HG03159 (cell line): ENCODE data around the gene ITM2C.

ENCODE experiments used
- ATAC-seq: cut with Tn5 transposase; IDR thresholded peaks from one replicate; pipeline ENCODE4 v1.9.1; 2021; ENCODE audit warnings: mild to moderate bottlenecking, moderate library complexity; ENCODE audit not compliant: unreplicated experiment

ITM2C gene

GRCh38 chr2:230889911-230890601 lies 25.3 kb downstream of the ITM2C start:
- ATAC-seq = no peak

- no peak for ATAC-seq
Measured at GRCh38 chr2:230890646-230891045, 25.9 kb downstream of the ITM2C start.

- no peak for ATAC-seq
Measured at GRCh38 chr2:230891064-230891463, 26.3 kb downstream of the ITM2C start.

- ATAC-seq = no peak
Measured at GRCh38 chr2:230891509-230891908, 26.8 kb downstream of the ITM2C start.

GRCh38 chr2:230893338-230893737 lies 28.6 kb downstream of the ITM2C start:
- no peak for ATAC-seq

GRCh38 chr2:230893841-230894781 lies 29.4 kb downstream of the ITM2C start:
- no peak for ATAC-seq

- ATAC-seq = no peak
Measured at GRCh38 chr2:230895536-230896345, 31.0 kb downstream of the ITM2C start.

GRCh38 chr2:230896346-230897115 lies 31.8 kb downstream of the ITM2C start:
- no peak for ATAC-seq

- no peak for ATAC-seq
Measured at GRCh38 chr2:230898016-230898712, 33.4 kb downstream of the ITM2C start.

- no peak for ATAC-seq
Measured at GRCh38 chr2:230898713-230899091, 34.0 kb downstream of the ITM2C start.

- no peak for ATAC-seq
Measured at GRCh38 chr2:230899287-230899686, 34.5 kb downstream of the ITM2C start.

- ATAC-seq = no peak
Measured at GRCh38 chr2:230899786-230900185, 35.0 kb downstream of the ITM2C start.

GRCh38 chr2:230900336-230900995 lies 35.7 kb downstream of the ITM2C start:
- ATAC-seq = no peak

GRCh38 chr2:230901006-230901405 lies 36.3 kb downstream of the ITM2C start:
- no peak for ATAC-seq

- peak; percentile 72 for ATAC-seq
Measured at GRCh38 chr2:230902180-230902899, 37.6 kb downstream of the ITM2C start.

- no peak for ATAC-seq
Measured at GRCh38 chr2:230903231-230904150, 38.7 kb downstream of the ITM2C start.

GRCh38 chr2:230904856-230905447 lies 40.2 kb downstream of the ITM2C start:
- ATAC-seq = no peak
